Left kidney (tissue), 2 donors: ENCODE data around the gene NUCKS1. TPM values are rescaled to one million over a fixed set of nuclear protein-coding genes. Genes with fewer than 3 reads are reported as not detected.

Experiments
- DNase-seq: peaks from one replicate; pipeline ENCODE4 v3.0.0-alpha.2; 2013
- polyA plus RNA-seq: library from polyadenylated mRNA; unstranded; fragments of 120-200 nt; gene quantifications from one replicate; pipeline ENCODE4 v1.2.1, GENCODE V29; 2013; ENCODE audit not compliant: insufficient read length

The NUCKS1 gene
- polyA plus RNA-seq, 1 donor: 483 TPM

DNA sequence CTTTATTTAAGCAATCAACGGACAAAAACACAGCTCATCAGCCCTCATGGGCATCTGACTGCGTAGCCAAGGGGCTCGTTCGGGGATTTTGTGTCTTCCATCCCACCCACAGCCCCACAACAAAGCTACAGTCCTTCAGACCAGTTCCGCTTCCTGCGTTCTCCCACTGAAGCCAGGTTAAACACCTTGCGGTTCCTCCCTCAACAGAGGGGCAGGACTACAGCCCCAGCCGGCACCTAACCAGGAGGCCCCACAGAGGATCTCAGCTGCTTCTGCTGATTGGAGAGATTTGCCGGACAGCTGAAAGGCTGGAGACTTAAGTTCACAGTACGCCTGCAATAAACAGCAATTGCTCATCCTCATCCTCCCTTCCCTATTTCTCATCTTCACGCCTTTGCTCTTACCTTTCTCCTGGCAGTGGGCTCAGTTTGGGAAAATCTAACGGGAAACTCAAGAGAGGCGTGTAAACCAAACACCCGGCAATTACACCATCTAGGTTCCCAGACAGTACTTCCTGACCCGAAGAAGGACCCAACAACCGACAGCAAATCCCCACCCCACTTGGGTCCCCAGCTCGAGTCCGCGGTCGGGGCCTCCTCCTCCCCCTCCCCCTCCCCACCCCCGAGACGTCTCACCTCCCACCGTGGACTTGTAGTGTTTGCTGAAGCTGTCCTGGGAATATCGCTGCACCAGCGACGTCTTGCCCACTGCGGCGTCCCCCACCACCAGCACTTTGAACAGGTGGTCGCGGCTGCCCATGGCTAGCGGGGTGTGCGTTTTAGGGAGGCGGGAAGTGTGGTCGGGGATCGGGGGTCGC lies 24.4 kb upstream of the NUCKS1 start:
- no peak for DNase-seq

DNA sequence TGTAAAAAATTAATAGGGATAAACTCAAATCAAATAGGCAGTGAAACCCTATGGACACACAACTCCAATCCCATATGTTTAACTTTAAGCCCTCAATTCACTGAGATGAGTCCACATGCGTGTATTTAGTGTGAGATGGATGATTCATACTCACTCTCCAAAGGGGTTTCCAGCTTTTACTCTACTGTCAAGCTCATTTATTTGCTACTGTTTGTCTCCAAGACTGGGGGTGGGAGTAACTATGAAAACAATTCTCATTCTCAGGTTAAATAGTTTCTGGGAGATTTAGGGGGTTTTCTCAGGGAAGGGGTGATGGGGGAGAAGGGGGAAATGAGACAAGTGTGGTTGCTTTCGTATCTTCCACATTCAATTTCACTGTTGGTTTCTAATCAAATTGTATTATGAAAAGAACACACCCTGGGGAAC lies 22.6 kb upstream of the NUCKS1 start:
- no peak for DNase-seq

DNA sequence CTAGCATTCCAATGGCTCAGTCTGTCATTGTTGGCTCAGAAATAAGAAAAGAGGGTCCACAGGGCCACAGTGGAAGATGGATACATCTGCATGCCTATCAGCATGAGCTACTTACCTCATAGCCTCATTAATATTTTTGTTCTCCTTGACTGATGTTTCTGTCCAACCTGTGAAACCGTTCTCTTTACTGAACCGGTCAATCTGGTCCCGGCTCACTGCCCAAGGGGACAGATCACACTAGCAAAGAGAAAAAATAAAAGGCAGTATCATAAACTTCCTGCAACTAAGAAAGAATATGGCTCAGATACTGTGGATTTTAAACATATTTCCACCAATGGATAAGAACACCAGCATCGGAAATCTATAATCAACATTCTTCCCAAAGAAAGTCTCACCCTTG lies 20.6 kb upstream of the NUCKS1 start:
- DNase-seq: no peak

DNA sequence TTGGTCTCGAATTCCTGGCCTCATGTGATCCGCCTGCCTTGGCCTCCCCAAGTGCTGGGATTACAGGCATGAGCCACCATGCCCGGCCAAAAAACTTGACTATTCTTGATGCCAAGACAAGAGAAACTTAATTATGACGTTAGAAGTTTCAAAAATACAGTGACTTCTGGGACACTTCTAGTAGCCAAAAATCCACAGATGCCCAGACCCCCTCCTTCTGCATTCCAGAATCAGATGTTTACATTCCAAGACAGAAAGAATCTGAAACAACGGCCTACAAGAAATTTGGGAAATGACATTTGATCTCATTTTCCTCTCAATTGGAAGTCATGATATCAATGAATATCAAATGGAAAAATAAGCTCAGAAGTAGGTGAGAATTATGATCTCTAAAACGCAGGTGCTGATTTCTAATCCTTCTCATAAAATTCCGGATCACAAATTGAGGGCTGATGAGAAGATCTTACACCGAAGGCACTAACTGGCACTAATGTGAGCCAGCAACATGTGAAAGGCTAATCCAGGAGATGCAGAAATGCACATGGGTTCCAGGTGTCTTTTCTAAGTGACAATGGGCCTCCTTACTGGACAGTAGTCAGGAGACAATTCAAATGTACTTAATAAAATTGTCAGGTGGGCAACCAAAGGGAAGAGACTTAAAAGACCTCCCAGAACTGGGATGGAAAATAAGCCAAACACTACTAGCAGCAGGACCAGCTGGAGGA lies 19.8 kb upstream of the NUCKS1 start:
- no peak for DNase-seq

DNA sequence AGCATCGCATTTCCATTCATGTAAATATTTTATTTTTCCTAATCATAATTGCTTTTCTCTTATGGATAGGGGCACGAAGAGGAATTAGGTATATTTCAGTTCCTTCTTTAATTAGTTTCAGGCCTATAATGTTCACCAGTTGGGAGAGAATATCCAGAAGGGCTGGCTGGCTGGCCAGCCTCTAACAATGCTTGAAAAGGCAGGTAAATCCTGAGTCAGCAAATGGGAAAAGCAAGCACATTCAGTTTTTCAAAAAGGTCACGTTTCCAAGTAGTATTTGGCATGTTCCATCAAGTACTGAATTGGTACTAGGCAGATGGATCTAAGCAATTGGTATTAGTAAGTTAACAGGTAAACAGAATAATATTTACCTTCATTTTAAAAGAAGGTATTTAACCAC lies 17.3 kb upstream of the NUCKS1 start:
- no peak for DNase-seq

DNA sequence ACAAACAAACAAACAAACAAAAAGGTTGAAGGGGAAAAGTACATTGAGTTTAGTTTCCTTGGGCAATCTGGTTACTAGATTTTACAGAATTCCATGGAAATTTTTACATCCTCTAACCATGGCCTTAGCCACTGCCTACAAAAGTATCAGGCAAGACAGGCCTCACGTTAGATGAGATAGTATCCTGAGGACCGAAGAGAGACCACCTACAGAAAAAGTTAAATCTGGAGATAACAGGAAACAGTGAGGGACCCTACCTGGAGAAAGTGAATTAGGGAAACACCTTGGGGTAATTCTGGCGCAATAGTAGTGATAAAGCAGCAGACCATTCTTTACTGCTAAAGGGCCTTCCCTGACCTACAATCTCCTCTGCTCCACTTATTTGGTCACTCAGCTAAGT lies 16.6 kb upstream of the NUCKS1 start:
- DNase-seq: no peak

DNA sequence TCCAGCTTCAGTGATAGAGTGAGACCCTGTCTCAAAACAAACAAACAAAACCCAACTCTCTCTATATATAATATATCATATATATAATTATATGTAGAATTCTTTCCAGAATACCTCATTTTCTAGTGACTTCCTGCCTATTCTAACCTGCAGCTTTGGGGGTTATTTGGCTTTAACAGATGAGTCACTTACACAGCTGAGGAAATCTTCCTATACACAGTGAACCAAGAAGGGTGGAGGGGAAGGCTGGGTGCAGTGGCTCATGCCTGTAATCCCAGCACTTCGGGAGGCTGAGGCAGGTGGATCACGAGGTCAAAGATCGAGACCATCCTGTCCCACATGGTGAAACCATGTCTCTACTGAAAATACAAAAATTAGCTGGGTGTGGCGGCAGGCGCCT lies 16.1 kb upstream of the NUCKS1 start:
- DNase-seq: no peak

DNA sequence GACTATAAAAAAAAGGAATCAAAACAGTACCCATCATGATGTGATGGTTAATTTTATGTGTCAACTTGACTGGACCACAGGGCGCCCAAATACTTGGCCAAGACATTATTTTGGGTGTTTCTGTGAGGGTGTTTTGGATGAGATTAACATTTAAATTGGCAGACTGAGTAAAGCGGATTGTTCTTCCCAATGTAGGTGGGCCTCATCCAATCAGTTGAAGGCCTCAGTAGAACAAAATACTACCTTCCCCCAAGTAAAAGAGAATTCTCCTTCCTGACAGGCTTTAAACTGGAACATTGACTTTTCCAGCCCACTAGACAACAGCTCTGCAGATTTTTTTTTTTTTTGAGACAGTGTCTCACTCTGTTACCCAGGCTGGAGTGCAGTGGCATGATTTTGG lies 14.6 kb upstream of the NUCKS1 start:
- no peak for DNase-seq

DNA sequence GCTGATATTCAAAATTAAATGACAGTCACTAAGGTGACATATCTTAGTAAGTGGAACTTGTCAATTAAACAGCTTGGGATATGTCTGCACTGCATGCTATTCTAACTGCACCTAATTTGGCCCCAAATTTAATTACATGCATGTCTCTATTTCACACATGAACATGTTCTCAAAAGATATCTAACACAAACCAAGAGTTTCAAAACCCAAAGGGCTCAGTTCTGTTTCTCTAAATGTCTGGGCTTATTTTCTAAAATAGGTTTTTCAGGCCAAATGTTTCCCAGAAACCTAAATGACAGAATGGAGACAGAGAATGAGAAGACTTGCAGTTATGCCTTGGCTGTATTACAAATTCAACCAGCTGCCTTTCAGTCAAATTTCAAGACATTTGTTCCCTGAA lies 14.0 kb upstream of the NUCKS1 start:
- no peak for DNase-seq

DNA sequence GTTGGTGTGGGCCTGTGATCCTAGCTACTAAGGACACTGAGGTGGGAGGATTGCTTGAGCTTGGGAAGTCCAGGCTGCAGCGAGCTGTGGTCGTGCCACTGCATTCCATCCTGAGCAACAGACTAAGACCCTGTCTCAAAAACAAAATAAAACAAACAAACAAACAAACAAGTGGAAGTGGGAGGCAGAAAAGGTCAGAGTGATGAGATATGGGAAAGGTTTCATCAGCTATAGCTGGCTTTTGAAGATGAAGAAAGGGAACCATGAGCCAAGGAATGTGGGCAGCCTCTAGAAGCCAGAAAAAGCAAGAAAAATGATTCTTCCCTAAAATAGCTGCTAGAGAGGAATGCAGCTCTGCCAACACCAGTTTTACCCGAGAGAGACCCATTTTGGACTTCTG lies 10.6 kb upstream of the NUCKS1 start:
- no peak for DNase-seq

DNA sequence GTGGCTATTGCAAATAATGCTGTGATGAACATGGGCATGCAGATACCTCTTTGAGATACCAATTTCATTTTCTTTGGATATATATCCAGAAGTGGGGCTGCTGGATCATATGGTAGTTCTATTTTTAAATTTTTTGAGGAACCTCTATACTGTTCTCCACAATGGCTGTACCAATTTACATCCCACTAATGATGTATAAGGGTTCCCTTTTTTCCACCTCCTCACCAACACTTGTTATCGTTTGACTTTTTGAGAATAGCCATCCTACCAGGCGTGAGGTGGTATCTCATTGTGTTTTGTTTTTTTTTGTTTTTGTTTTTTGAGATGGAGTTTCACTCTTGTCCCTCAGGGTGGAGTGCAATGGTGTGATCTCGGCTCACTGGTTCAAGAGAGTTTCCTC lies 6.6 kb upstream of the NUCKS1 start:
- no peak for DNase-seq

DNA sequence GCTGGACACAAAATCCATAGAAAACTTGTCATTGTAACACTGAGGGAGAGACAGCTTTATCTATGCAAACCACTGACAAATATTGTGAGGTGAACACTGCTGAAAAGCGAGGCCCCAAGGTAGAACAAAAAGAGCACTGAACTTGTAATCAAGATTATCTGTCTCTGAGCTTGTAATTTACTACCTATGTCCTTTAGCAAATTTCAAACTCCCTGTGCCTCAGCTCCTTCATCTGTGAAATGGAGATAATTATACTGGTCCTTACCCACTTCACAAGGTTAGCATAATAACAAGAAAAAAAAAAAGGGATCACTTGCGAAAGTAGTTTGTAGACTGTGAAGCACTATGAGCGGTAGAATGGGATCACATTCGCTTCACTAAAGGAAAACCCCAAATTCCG lies 4.9 kb upstream of the NUCKS1 start:
- no peak for DNase-seq

DNA sequence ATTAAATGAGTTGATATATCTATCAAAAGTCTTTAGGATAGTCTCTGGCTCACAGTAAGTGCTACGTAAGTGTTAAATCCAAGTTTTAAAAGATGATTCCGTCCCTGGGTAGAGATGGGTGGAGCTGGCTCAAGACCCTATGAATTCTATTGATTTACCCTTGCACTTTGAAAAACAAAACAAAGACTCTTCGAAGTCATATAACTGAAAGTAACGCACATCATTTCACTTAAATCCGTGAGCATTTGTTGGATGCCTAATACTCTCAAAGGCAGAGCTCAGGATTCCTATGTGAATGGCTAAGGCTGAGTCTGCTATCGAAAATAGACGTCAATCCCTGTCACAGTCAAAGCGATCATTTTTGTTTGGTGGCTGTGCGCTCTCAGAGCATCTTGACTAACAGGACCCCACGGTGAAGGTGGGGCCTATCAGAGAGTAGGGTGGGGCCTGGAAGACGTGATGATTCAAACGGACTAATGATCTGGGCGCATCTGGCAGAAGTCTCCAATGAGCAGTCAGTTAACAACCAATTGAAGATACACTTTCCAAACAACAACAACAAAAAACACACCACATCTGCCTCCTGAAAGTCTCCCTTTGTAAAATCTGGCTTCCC lies 1.2 kb upstream of the NUCKS1 start:
- DNase-seq: no peak

DNA sequence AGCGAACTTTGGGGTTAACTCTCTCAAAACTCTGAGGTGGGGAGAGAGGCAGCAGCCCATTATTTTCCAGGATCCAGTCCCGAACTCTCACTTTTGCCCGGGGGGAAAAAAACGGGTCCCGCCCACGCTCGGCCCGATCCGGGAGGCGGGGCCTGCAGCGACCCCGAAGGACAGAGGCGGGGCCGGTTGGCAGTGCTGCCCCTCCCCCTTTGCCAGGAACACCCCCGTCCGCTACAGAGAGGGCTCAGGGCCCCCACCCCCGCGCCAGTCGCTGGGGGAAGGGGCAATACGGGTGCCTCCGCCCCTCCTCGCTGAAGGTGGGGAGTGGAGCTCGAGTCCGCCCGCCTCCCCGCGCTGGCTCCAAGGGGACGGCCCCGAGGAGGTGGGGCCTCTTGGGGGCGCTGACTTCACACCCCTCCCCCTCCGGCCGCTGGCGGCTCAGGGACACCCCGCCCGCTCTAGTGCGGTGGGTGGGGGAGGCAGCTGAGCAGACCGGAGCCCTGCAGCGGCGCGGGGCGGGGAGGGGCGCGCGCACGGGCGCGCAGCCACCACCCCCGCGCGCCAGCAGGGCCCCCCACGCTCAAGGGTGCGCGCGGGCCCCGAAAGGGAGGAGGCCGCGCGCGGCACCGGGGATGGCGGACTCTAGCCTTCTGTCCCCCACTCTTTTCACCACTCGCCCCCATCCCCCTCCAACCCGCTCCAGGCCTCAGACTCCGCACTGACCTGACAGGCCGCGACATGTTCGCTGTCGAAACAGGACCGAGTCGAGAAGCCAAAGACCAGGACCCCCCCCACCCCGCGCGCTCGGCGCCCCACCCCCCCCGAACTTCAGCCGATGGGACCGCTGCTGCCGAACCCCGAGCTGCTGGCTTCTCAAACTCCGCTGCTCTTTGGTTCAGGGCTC lies 496 bp downstream of the NUCKS1 start:
- peak; percentile 92 for DNase-seq

DNA sequence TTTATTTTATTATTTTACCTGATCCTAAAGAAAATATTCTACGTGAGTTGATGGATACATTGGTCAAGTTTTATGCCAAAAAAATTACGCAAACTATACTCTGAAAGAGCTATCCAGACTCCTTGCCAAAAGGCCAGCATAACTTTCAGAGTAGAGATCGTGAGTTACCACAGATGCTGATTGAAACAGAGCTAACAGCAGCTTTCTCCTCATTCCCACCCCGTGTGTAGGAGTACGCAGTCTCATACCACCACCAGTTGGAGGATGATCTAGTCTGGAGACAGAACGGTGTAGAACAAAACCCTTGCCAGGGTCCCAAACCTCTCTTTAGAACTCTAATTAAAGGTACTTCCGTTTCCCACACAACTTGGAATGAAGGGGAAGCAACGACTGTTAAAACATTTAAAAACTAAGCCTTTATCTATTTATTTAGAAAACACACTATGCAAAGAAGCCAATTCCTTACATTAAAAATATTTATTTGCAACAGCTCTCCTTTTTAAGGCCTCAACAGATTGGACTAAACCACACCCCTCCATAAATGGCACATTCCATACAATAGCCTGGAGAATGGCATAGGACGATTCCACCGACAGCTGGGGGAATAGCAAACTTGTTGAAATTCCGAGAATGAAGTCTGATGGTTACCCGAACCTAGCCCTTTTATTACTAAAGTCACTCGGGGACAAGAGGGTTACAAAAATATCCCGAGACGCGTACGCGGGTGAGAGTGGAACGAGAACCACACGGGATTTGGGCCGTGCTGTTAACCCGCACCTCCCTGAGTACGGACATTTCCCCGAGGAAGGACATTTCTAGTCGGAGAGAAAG lies 1.4 kb downstream of the NUCKS1 start:
- peak; percentile 69 for DNase-seq

DNA sequence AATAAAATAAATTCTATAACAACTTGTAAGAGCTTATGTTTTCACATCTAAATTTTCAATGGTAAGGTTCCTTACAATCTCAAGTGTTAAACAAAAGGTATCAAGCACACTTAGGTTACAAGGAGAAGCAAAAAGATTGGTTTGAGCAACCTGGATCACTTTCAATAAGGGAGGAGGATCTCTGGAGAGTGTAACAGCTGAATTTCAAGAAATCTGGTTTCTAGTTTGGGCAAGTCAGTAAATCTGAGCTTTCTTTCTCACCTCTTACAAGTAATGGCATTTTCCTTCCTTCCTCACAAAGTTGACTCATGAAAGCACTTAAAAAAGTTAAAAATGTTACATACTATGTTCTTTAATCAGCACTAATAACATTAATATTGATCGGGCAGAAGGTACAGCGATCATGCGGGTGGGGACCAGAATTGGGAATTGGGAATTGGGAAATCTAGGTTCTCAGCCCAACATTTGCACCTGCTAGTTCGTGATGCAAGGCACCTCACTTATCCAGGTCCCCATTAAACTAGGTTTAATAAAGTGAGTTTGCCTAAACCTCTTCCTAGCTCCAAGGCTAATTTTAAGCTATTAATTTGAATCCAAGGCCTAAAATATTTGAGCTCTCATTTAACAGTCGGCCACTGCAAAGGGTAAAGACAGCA lies 3.1 kb downstream of the NUCKS1 start:
- no peak for DNase-seq

DNA sequence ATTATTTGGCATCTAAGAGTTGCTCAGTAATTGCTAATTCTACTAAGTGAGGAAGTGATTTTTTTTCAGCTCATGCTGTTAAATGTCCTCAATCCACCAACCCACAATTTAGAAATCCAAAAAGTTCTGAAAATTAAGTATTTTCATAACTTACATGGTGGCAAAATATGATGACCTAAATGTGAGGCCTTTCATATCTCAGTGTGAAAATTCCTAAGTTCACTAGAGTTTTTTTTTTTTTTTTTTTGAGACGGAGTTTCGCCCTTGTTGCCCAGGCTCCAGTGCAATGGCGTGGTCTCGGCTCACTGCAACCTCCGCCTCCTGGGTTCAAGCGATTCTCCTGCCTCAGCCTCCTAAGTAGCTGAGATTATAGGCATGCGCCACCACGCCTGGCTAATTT lies 5.6 kb downstream of the NUCKS1 start:
- no peak for DNase-seq

DNA sequence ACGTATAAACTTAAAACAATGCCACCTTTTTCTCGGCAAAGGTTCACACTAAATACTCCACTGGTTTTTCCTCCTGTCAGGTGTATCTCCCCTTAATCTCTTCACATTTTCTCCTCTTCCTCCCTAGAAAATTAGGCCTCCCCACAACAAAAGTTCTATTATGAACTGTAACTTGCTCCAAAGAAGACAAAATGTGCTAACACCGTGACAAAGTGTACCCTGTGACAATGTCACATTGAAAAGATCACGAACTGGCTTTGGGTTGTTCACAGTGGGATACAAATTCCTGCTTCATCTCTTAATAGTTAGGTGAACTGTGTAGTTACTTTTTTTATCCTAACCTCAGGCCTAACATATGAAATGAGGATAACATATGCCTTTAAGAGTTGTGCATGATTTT lies 6.0 kb downstream of the NUCKS1 start:
- DNase-seq: no peak

DNA sequence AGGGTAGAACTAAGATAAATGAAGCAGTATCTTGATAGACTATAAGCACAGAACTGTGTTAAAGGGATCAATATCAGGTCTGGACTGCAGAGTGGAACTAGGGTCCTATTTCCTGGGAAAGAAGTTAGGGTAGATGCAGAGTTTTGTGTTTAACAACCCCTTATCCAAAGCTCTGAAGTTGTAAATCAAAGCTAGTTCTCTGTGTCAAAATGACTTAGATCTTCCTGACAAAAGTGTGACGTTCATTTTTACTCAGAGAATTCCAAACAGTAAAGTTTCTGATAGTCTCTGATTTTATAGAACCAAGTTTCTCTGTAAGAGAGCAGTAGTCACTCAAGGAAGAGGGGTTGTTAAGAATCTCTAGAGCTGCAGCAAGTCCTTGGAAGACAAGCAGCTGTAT lies 8.3 kb downstream of the NUCKS1 start:
- DNase-seq: no peak

DNA sequence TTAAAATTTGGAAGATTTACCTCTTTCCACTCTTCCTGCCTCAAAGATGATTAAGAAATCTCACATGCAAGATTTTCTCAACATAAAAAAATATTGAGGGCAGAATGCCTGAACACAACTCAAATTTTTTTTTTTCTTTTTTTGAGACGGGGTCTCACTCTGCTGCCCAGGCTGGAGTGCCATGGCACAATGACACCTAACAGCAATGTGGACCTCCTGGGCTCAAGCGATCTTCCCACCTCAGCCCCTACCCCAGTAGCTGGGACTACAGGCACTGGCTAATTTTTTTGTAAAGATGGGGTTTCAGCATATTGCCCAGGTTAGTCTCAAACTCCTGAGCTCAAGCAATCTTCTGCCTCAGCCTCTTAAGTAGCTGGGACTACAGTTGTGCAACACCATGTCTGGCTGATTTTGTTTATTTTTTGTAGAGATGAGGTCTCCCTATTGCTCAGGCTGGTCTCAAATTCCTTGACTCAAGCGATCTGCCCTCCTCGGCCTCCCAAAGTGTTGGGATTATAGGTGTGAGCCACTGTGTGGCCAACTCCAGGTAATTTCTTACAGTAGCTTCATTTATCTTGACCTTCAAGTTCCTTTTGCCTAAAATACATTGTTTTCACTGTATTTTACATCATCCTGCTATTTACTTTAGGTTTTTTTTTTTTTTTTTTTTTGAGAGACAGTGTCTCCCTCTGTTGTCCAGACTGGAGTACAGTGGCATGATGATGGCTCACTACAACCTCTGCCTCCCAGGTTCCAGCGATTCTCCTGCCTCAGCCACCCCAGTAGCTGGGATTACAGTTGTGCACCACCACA lies 10.4 kb downstream of the NUCKS1 start:
- DNase-seq: no peak
